Measurements from ENCODE around the gene THAP4.

The THAP4 gene

GRCh38 chr2:241655516-241656189 lies 18.7 kb upstream of the THAP4 start:
- no peak for DNase-seq (ENCODE audit: low spot score in 2 of 2)
- Histone ChIP-seq H3K36me3 (replicated peaks) (peaks cover 63% of the 10 kb centered on the region), H3K9me3 (no peaks in the 10 kb centered on the region), H3K27me3 (ENCODE audit: low read depth) (no peaks in the 10 kb centered on the region), H3K4me1 (no peaks in the 10 kb centered on the region), H3K4me3 (no peak overlapping the region)
- in situ Hi-C loops (cut with MboI; ENCODE audit: low sequenced_read_pairs) = loop anchor here (25.0 kb wide), 1 partner anchor 793 kb away; the partner anchor contains the start of gene AGXT

GRCh38 chr2:241654551-241654950 lies 17.6 kb upstream of the THAP4 start:
- Histone ChIP-seq H3K4me1 (no peaks in the 10 kb centered on the region), H3K9me3 (no peaks in the 10 kb centered on the region), H3K4me3 (no peak overlapping the region), H3K27me3 (ENCODE audit: low read depth) (no peaks in the 10 kb centered on the region), H3K36me3 (replicated peaks) (peaks cover 54% of the 10 kb centered on the region)
- in situ Hi-C loops (cut with MboI; ENCODE audit: low sequenced_read_pairs) = loop anchor here (25.0 kb wide), 1 partner anchor 792 kb away; the partner anchor contains the start of gene AGXT
- no peak for DNase-seq (ENCODE audit: low spot score in 2 of 2)

GRCh38 chr2:241653210-241653750 lies 16.3 kb upstream of the THAP4 start:
- Histone ChIP-seq H3K4me3 (no peak overlapping the region), H3K4me1 (no peaks in the 10 kb centered on the region), H3K9me3 (no peaks in the 10 kb centered on the region), H3K36me3 (replicated peaks) (peaks cover 43% of the 10 kb centered on the region), H3K27me3 (ENCODE audit: low read depth) (no peaks in the 10 kb centered on the region)
- in situ Hi-C loops (cut with MboI; ENCODE audit: low sequenced_read_pairs) = loop anchor here (25.0 kb wide), 1 partner anchor 791 kb away; the partner anchor contains the start of gene AGXT
- no peak for DNase-seq (ENCODE audit: low spot score in 2 of 2)

GRCh38 chr2:241652722-241653121 lies 15.8 kb upstream of the THAP4 start:
- no peak for DNase-seq (ENCODE audit: low spot score in 2 of 2)
- H3K27me3 ChIP-seq (ENCODE audit: low read depth) = no peaks in the 10 kb centered on the region
- no peaks in the 10 kb centered on the region for H3K4me1 ChIP-seq
- no peaks in the 10 kb centered on the region for H3K9me3 ChIP-seq
- H3K36me3 ChIP-seq (replicated peaks) = peaks cover 42% of the 10 kb centered on the region
- H3K4me3 ChIP-seq = no peak overlapping the region
- in situ Hi-C loops (cut with MboI; ENCODE audit: low sequenced_read_pairs) = loop anchor here (25.0 kb wide), 1 partner anchor 790 kb away; the partner anchor contains the start of gene AGXT

GRCh38 chr2:241652142-241652541 lies 15.2 kb upstream of the THAP4 start:
- Histone ChIP-seq H3K36me3 (replicated peaks) (peaks cover 38% of the 10 kb centered on the region), H3K9me3 (no peaks in the 10 kb centered on the region), H3K27me3 (ENCODE audit: low read depth) (no peaks in the 10 kb centered on the region), H3K4me3 (no peak overlapping the region), H3K4me1 (no peaks in the 10 kb centered on the region)
- no peak for DNase-seq (ENCODE audit: low spot score in 2 of 2)
- in situ Hi-C loops (cut with MboI; ENCODE audit: low sequenced_read_pairs) = loop anchor here (25.0 kb wide), 1 partner anchor 790 kb away; the partner anchor contains the start of gene AGXT

GRCh38 chr2:241649927-241650326 lies 13.0 kb upstream of the THAP4 start:
- no peak for DNase-seq (ENCODE audit: low spot score in 2 of 2)
- Histone ChIP-seq H3K9me3 (no peaks in the 10 kb centered on the region), H3K4me1 (no peaks in the 10 kb centered on the region), H3K27me3 (ENCODE audit: low read depth) (no peaks in the 10 kb centered on the region), H3K4me3 (no peak overlapping the region), H3K36me3 (replicated peaks) (peaks cover 32% of the 10 kb centered on the region)
- in situ Hi-C loops (cut with MboI; ENCODE audit: low sequenced_read_pairs) = loop anchor here (25.0 kb wide), 1 partner anchor 788 kb away; the partner anchor contains the start of gene AGXT

- H3K9me3 ChIP-seq = no peaks in the 10 kb centered on the region
- in situ Hi-C loops (cut with MboI; ENCODE audit: low sequenced_read_pairs) = no loop called here
- H3K4me3 ChIP-seq = no peak overlapping the region
- no peaks in the 10 kb centered on the region for H3K27me3 ChIP-seq (ENCODE audit: low read depth)
- H3K4me1 ChIP-seq = no peaks in the 10 kb centered on the region
- no peak for DNase-seq (ENCODE audit: low spot score in 2 of 2)
- H3K36me3 ChIP-seq (replicated peaks) = peaks cover 27% of the 10 kb centered on the region
Measured at GRCh38 chr2:241649404-241649803, 12.4 kb upstream of the THAP4 start.

- in situ Hi-C loops (cut with MboI; ENCODE audit: low sequenced_read_pairs) = no loop called here
- Histone ChIP-seq H3K4me1 (no peaks in the 10 kb centered on the region), H3K27me3 (ENCODE audit: low read depth) (no peaks in the 10 kb centered on the region), H3K36me3 (replicated peaks) (peaks cover 32% of the 10 kb centered on the region), H3K9me3 (no peaks in the 10 kb centered on the region), H3K4me3 (no peak overlapping the region)
- no peak for DNase-seq (ENCODE audit: low spot score in 2 of 2)
Measured at GRCh38 chr2:241648453-241648852, 11.5 kb upstream of the THAP4 start.

- in situ Hi-C loops (cut with MboI; ENCODE audit: low sequenced_read_pairs) = no loop called here
- no peaks in the 10 kb centered on the region for H3K27me3 ChIP-seq (ENCODE audit: low read depth)
- no peaks in the 10 kb centered on the region for H3K9me3 ChIP-seq
- H3K36me3 ChIP-seq (replicated peaks) = peaks cover 10% of the 10 kb centered on the region
- no peak for DNase-seq (ENCODE audit: low spot score in 2 of 2)
- H3K4me1 ChIP-seq = peaks cover 5% of the 10 kb centered on the region; the same call in 1 of the 2 replicates
- H3K4me3 ChIP-seq = no peak overlapping the region
Measured at GRCh38 chr2:241645915-241646645, 9.1 kb upstream of the THAP4 start.

GRCh38 chr2:241645056-241645914 lies 8.3 kb upstream of the THAP4 start:
- no peaks in the 10 kb centered on the region for H3K27me3 ChIP-seq (ENCODE audit: low read depth)
- H3K4me3 ChIP-seq = no peak overlapping the region
- H3K4me1 ChIP-seq = peaks cover 5% of the 10 kb centered on the region; the same call in 1 of the 2 replicates
- in situ Hi-C loops (cut with MboI; ENCODE audit: low sequenced_read_pairs) = no loop called here
- H3K9me3 ChIP-seq = no peaks in the 10 kb centered on the region
- H3K36me3 ChIP-seq (replicated peaks) = peaks cover 6% of the 10 kb centered on the region
- no peak for DNase-seq (ENCODE audit: low spot score in 2 of 2)

GRCh38 chr2:241641631-241642030 lies 4.7 kb upstream of the THAP4 start:
- Histone ChIP-seq H3K36me3 (replicated peaks) (peaks cover 21% of the 10 kb centered on the region), H3K9me3 (peaks cover 8% of the 10 kb centered on the region; the same call in 1 of the 2 replicates), H3K4me3 (no peak overlapping the region), H3K4me1 (peaks cover 11% of the 10 kb centered on the region), H3K27me3 (ENCODE audit: low read depth) (no peaks in the 10 kb centered on the region)
- no peak for DNase-seq (ENCODE audit: low spot score in 2 of 2)
- in situ Hi-C loops (cut with MboI; ENCODE audit: low sequenced_read_pairs) = no loop called here

- DNase-seq (ENCODE audit: low spot score in 2 of 2) = no peak
- Histone ChIP-seq H3K4me1 (peaks cover 17% of the 10 kb centered on the region), H3K36me3 (replicated peaks) (peaks cover 21% of the 10 kb centered on the region), H3K9me3 (peaks cover 8% of the 10 kb centered on the region; the same call in 1 of the 2 replicates), H3K27me3 (ENCODE audit: low read depth) (no peaks in the 10 kb centered on the region), H3K4me3 (no peak overlapping the region)
- in situ Hi-C loops (cut with MboI; ENCODE audit: low sequenced_read_pairs) = no loop called here
Measured at GRCh38 chr2:241640165-241640795, 3.3 kb upstream of the THAP4 start.

- Histone ChIP-seq H3K4me1 (peaks cover 18% of the 10 kb centered on the region), H3K36me3 (replicated peaks) (peaks cover 21% of the 10 kb centered on the region), H3K4me3 (no peak overlapping the region), H3K27me3 (ENCODE audit: low read depth) (no peaks in the 10 kb centered on the region), H3K9me3 (peaks cover 8% of the 10 kb centered on the region; the same call in 1 of the 2 replicates)
- DNase-seq (ENCODE audit: low spot score in 2 of 2) = no peak
- in situ Hi-C loops (cut with MboI; ENCODE audit: low sequenced_read_pairs) = no loop called here
Measured at GRCh38 chr2:241639385-241639784, 2.4 kb upstream of the THAP4 start.
